Fibroblast of lung (primary cell): Measurements from ENCODE around the gene TNS1. TPM values are rescaled to one million over a fixed set of nuclear protein-coding genes. Genes with fewer than 3 reads are reported as not detected.

Source experiments
- DNase-seq, 2 donors: peaks; one replicate each; pipeline versions ENCODE4 v3.0.0 to v3.0.0-alpha.2; 2010; ENCODE audit warnings: low read depth in 2 of 2
- H2AFZ ChIP-seq: 2 replicates; pipeline ENCODE4 v1.5.1; 2012; ENCODE audit warnings: low read length, control low read depth, inconsistent platforms
- H3K27ac ChIP-seq: 2 replicates; pipeline ENCODE4 v1.5.1; 2011; ENCODE audit warnings: low read length, control low read depth; ENCODE audit not compliant: insufficient read depth
- H3K27me3 ChIP-seq: 2 replicates; pipeline ENCODE4 v1.5.1; 2011; ENCODE audit warnings: mild to moderate bottlenecking, low read length; ENCODE audit not compliant: control insufficient read depth, insufficient read depth
- H3K36me3 ChIP-seq: 2 replicates; pipeline ENCODE4 v1.5.1; 2011; ENCODE audit warnings: low read length; ENCODE audit not compliant: control insufficient read depth, insufficient read depth
- H3K4me1 ChIP-seq: 2 replicates; pipeline ENCODE4 v1.5.1; 2011; ENCODE audit warnings: low read length; ENCODE audit not compliant: control insufficient read depth, insufficient read depth; ENCODE audit errors: extremely low read depth
- H3K4me2 ChIP-seq: 2 replicates; pipeline ENCODE4 v1.5.1; 2011; ENCODE audit warnings: low read length, control low read depth; ENCODE audit not compliant: insufficient read depth; ENCODE audit errors: extremely low read depth
- H3K4me3 ChIP-seq, 4 experiments: fragments of 200-600 bp in 1 of 4; sonication (generic) in 1 of 4; replicated peaks in 1 of 4; 2 replicates each; pipeline ENCODE4 v1.5.1; 2011 to 2016; ENCODE audit warnings: low read length in 4 of 4, low read depth in 3 of 4, mild to moderate bottlenecking in 3 of 4, control low read depth in 2 of 4, inconsistent platforms in 1 of 4, mixed read lengths in 1 of 4; ENCODE audit not compliant: insufficient read depth in 1 of 4; ENCODE audit errors: control extremely low read depth in 1 of 4
- H3K79me2 ChIP-seq: 2 replicates; pipeline ENCODE4 v1.5.1; 2012; ENCODE audit warnings: mild to moderate bottlenecking, low read length, inconsistent platforms; ENCODE audit not compliant: control insufficient read depth, insufficient read depth
- H3K9ac ChIP-seq: 2 replicates; pipeline ENCODE4 v1.5.1; 2011; ENCODE audit warnings: mild to moderate bottlenecking, low read length, control low read depth; ENCODE audit not compliant: insufficient read depth
- H3K9me3 ChIP-seq: 2 replicates; pipeline ENCODE4 v1.5.1; 2012; ENCODE audit warnings: low read depth, low read length; ENCODE audit not compliant: control insufficient read depth, insufficient read depth
- H4K20me1 ChIP-seq: 2 replicates; pipeline ENCODE4 v1.5.1; 2011; ENCODE audit warnings: low read length; ENCODE audit not compliant: control insufficient read depth, insufficient read depth; ENCODE audit errors: extremely low read depth
- CTCF ChIP-seq, 2 donors: IDR thresholded peaks in 1 of 2; conservative IDR thresholded peaks in 1 of 2; 1 replicate in 1 of 2; 2 replicates in 1 of 2; pipeline ENCODE4 v1.5.1; 2011 to 2012; ENCODE audit warnings: low read length in 2 of 2, control low read depth in 1 of 2, inconsistent platforms in 1 of 2, low read depth in 1 of 2, mild to moderate bottlenecking in 1 of 2
- EZH2 ChIP-seq: IDR thresholded peaks from 2 replicates; pipeline ENCODE4 v1.5.1; 2012; ENCODE audit warnings: low read length, control low read depth, mild to moderate bottlenecking; ENCODE audit errors: missing control alignments
- polyA plus RNA-seq, 2 donors: library from polyadenylated mRNA; depleted of rRNA in 1 of 2; stranded (reverse) in 1 of 2; unstranded in 1 of 2; fragments of >200 nt; gene quantifications; 2 replicates each; pipeline ENCODE4 v1.2.1, GENCODE V29; 2011 to 2012; ENCODE audit warnings: missing spikeins in 1 of 2
- total RNA-seq: library from RNA; depleted of rRNA; stranded (reverse); fragments of >200 nt; gene quantifications from 2 replicates; pipeline ENCODE4 v1.2.1, GENCODE V29; 2014

TNS1 gene
- total and polyA plus RNA-seq, 2 donors (not counting 1 experiment from before 2014, with no cell fraction given), result 44.4 to 47.1 TPM

DNA sequence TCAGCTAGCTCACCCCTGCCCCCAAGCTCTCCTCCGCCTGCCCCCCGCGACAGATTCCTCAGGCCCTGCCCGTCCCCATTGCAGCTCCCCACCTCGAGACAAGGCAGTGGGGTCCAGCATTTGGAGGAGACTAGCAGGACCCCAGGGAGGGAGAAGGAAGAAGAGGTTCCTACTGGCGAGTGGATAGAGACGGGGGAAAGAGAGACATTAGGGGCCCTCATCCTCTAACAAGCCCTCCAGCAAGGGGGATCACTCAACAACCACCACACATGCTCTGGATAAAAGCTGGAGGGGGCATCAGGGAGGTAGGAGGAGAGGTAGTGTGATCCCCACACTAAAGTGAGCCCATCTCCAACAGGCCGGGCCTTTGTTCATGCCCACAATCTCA, 8.9 kb upstream of the TNS1 start:
- Histone ChIP-seq H3K9me3 (no peaks in the 10 kb centered on the region), H3K9ac (no peak overlapping the region), H4K20me1 (no peaks in the 10 kb centered on the region), H3K36me3 (no peaks in the 10 kb centered on the region), H3K4me2 (no peak overlapping the region), H3K4me3 (no peak overlapping the region), H2AFZ (no peak overlapping the region), H3K27me3 (no peaks in the 10 kb centered on the region), H3K27ac (no peak overlapping the region), H3K4me1 (peaks cover 7% of the 10 kb centered on the region), H3K79me2 (no peaks in the 10 kb centered on the region)
- no peak for TF ChIP-seq EZH2
- no peak for TF ChIP-seq CTCF (conservative IDR thresholded peaks at IDR 0.05 in 1 of 2, IDR thresholded peaks at IDR 0.05 in 1 of 2; ENCODE audit: low read depth in 1 of 2, low read length in 2 of 2)
- no peak for DNase-seq

- Histone ChIP-seq H3K4me2 (peak overlapping the region; percentile 90), H3K27me3 (no peaks in the 10 kb centered on the region), H3K9me3 (no peaks in the 10 kb centered on the region), H3K4me3 (no peak overlapping the region), H3K4me1 (peaks cover 7% of the 10 kb centered on the region), H3K36me3 (no peaks in the 10 kb centered on the region), H3K27ac (no peak overlapping the region), H3K9ac (no peak overlapping the region), H2AFZ (no peak overlapping the region), H3K79me2 (no peaks in the 10 kb centered on the region), H4K20me1 (no peaks in the 10 kb centered on the region)
- TF ChIP-seq EZH2, result no peak
- TF ChIP-seq CTCF (conservative IDR thresholded peaks at IDR 0.05 in 1 of 2, IDR thresholded peaks at IDR 0.05 in 1 of 2; ENCODE audit: low read depth in 1 of 2, low read length in 2 of 2), result no peak
- no peak for DNase-seq
These were observed 8.3 kb upstream of the TNS1 start for GRCh38 chr2:218010984-218011652.

- Histone ChIP-seq H3K4me2 (peak overlapping the region; percentile 90), H3K36me3 (no peaks in the 10 kb centered on the region), H3K27me3 (no peaks in the 10 kb centered on the region), H3K4me1 (peaks cover 7% of the 10 kb centered on the region), H3K79me2 (no peaks in the 10 kb centered on the region), H3K9ac (peak overlapping the region; percentile 23), H3K27ac (no peak overlapping the region), H4K20me1 (no peaks in the 10 kb centered on the region), H3K4me3 (peak overlapping the region; percentile 55 to 69 (median 64)), H2AFZ (peak overlapping the region; percentile 80), H3K9me3 (no peaks in the 10 kb centered on the region)
- DNase-seq, result peak; percentile 48 to 51
- TF ChIP-seq CTCF (conservative IDR thresholded peaks at IDR 0.05 in 1 of 2, IDR thresholded peaks at IDR 0.05 in 1 of 2; ENCODE audit: low read depth in 1 of 2, low read length in 2 of 2), result peak; percentile 58 to 60
- TF ChIP-seq EZH2, result peak; percentile 49
These were observed 7.6 kb upstream of the TNS1 start for GRCh38 chr2:218010140-218010983.
